HEK293T (cell line): Measurements from ENCODE around the gene TRERF1.

ENCODE experiments used
- CTCF ChIA-PET: fragments of 350-600 bp; formaldehyde crosslinking; extraction: SDS; loops from one replicate; lab custom pipeline; 2021; ENCODE audit warnings: antibody characterized with exemption, inconsistent platforms; lab: Yijun Ruan, JAX
- POLR2A ChIA-PET: fragments of 350-600 bp; formaldehyde crosslinking; extraction: SDS; loops from one replicate; lab custom pipeline; 2020; ENCODE audit warnings: antibody characterized with exemption, inconsistent platforms; lab: Yijun Ruan, JAX
- DNase-seq: peaks from one replicate; pipeline ENCODE4 v3.0.0; 2012; ENCODE audit warnings: mixed read lengths; ENCODE audit errors: extremely low spot score
- ARNT ChIP-seq: fragments of 450-650 bp; IDR thresholded peaks from 2 replicates; pipeline ENCODE4 v1.6.1; 2017; ENCODE audit warnings: mild to moderate bottlenecking
- BHLHE40 ChIP-seq: fragments of 450-650 bp; IDR thresholded peaks from 2 replicates; pipeline ENCODE4 v1.6.1; 2016; ENCODE audit warnings: mild to moderate bottlenecking, moderate library complexity, borderline replicate concordance
- CTBP1 ChIP-seq: fragments of 450-650 bp; IDR thresholded peaks from 2 replicates; pipeline ENCODE4 v1.6.1; 2016; ENCODE audit warnings: borderline replicate concordance
- ELF4 ChIP-seq: fragments of 450-650 bp; IDR thresholded peaks from 2 replicates; pipeline ENCODE4 v1.6.1; 2017; ENCODE audit warnings: antibody characterized with exemption
- FOXA1 ChIP-seq: fragments of 450-650 bp; IDR thresholded peaks from 2 replicates; pipeline ENCODE4 v1.6.1; 2016; ENCODE audit warnings: mild to moderate bottlenecking
- FOXK2 ChIP-seq: fragments of 450-650 bp; IDR thresholded peaks from 2 replicates; pipeline ENCODE4 v1.6.1; 2016; ENCODE audit warnings: mild to moderate bottlenecking
- FOXM1 ChIP-seq: fragments of 450-650 bp; IDR thresholded peaks from 2 replicates; pipeline ENCODE4 v1.6.1; 2017; ENCODE audit warnings: mild to moderate bottlenecking, borderline replicate concordance
- HDGF ChIP-seq: fragments of 450-650 bp; IDR thresholded peaks from 2 replicates; pipeline ENCODE4 v1.6.1; 2017; ENCODE audit warnings: antibody characterized with exemption, borderline replicate concordance
- L3MBTL2 ChIP-seq: fragments of 450-650 bp; conservative IDR thresholded peaks from 2 replicates; pipeline ENCODE4 v1.6.1; 2016; ENCODE audit warnings: mild to moderate bottlenecking
- LEF1 ChIP-seq: fragments of 450-650 bp; IDR thresholded peaks from 2 replicates; pipeline ENCODE4 v1.6.1; 2017; ENCODE audit warnings: mild to moderate bottlenecking, borderline replicate concordance
- NFRKB ChIP-seq: fragments of 450-650 bp; IDR thresholded peaks from 2 replicates; pipeline ENCODE4 v1.6.1; 2016; ENCODE audit warnings: mild to moderate bottlenecking, moderate library complexity
- PKNOX1 ChIP-seq: fragments of 450-650 bp; IDR thresholded peaks from 2 replicates; pipeline ENCODE4 v1.6.1; 2016
- SP1 ChIP-seq: fragments of 450-650 bp; IDR thresholded peaks from 2 replicates; pipeline ENCODE4 v1.6.1; 2017
- SUZ12 ChIP-seq: fragments of 450-650 bp; IDR thresholded peaks from 2 replicates; pipeline ENCODE4 v1.6.1; 2016; ENCODE audit warnings: mild to moderate bottlenecking
- TARDBP ChIP-seq: fragments of 450-650 bp; IDR thresholded peaks from 2 replicates; pipeline ENCODE4 v1.6.1; 2016
- ZNF384 ChIP-seq: fragments of 450-650 bp; IDR thresholded peaks from 2 replicates; pipeline ENCODE4 v1.6.1; 2016

Gene TRERF1

DNA sequence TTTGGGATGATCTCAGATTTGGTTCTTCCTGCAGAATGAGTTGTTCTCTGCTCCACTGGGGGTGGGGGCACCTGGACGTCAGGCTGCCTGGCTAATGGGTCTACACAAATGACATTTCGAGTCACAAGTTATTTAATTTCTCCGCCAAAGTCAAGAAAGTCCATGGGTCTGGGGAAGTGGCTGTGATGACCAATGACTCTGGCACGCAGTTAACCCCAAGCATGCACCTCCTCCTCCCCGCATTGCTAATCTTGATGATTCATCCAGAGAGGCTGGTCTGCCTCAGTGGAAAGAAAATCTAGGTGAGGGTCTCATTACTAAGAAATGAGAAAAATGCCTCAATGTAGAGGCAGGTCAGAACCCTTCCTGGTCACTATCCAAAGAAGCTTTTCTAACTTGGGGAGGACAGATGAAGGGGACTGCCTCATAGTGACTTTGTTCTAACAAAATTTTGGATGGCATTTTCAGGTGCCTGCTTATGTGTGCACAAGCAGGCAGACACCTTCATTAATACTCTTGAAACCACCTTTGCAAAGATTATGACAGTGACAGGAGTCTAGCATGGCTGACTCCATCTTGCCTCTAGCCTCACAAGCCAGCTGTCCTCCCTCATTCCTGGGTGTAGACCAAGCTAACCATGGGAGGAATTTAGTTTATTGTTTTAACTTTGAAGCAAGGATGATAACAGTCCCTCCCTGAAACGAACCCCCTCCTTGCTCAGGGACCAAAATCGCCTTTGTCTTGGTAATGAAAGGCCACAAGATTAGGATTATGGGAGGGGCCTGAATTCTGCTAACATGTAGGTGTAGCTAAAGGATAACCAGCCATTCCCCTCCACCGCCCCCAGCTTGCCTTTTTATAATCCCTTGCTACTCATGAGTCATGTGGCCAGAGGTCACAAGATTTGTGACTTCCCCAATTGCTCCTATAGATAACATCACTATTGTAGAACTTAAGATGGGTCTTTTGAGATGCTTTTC is 135.4 kb downstream of the TRERF1 start:
- DNase-seq, result no peak
- ChIA-PET POLR2A (interaction anchor here (1.6 kb wide), 1 partner anchor 137 kb away, joined by 3 read pairs; no protein-coding TSS in a partner anchor), CTCF (interaction anchor here (0.6 kb wide), 1 partner anchor 1322 kb away, joined by 3 read pairs; no protein-coding TSS in a partner anchor)
- TF ChIP-seq FOXM1 (no peak), ARNT (no peak), BHLHE40 (no peak), TARDBP (no peak)

GRCh38 chr6:42315259-42315990 is 136.3 kb downstream of the TRERF1 start:
- no peak for DNase-seq
- ChIA-PET POLR2A (interaction anchor here (1.6 kb wide), 1 partner anchor 138 kb away, joined by 3 read pairs; no protein-coding TSS in a partner anchor), CTCF (no interaction called here)
- TF ChIP-seq CTBP1, result no peak
- TF ChIP-seq LEF1, result no peak
- no peak for TF ChIP-seq SUZ12
- TF ChIP-seq PKNOX1, result no peak
- TF ChIP-seq HDGF, result no peak

DNA sequence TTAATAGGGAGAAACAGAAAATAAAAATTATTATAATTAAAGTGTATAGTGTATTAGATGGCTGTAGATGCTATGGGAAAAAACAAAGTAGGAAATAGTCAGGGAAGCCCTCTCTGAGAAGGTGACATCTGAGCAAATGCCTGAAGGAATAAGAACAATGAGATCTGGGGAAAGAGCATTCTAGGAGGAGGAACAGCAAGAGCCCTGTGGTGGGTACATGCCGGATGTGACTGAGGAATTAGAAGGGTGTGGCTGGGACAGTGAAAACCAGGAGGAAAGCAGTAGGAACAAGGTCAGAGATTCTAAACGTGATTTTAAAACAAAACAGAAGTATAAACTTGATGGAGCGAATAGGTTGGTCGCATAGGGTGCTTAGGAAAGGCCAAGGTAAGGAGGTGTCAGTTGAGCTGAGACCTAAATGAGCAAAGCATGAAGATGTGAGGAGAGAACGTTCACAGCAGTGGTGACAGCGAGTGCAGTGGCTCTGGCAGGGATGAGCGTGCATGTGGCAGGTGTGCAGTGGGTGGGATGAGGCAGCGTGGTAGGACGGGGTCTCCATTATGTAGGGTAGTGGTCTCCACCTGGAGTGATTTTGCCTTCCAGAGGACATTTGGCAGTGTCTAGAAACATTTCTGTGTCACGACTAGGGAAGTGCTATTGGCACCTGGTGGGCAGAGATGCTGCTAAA is 137.0 kb downstream of the TRERF1 start:
- DNase-seq, result no peak
- TF ChIP-seq ELF4 (no peak), FOXA1 (no peak), NFRKB (no peak), PKNOX1 (no peak), ZNF384 (no peak), TARDBP (no peak), ARNT (no peak), HDGF (no peak), FOXM1 (no peak), SP1 (no peak), CTBP1 (no peak), LEF1 (no peak), BHLHE40 (no peak), FOXK2 (no peak), L3MBTL2 (no peak), SUZ12 (no peak)
- ChIA-PET POLR2A (interaction anchor here (1.0 to 1.7 kb wide), 2 partner anchors 10 to 12 kb away, joined by 3 to 4 read pairs; no protein-coding TSS in a partner anchor), CTCF (no interaction called here)

GRCh38 chr6:42313941-42314570 is 137.7 kb downstream of the TRERF1 start:
- CTCF ChIA-PET, result no interaction called here
- POLR2A ChIA-PET, result interaction anchor here (1.0 to 1.7 kb wide), 2 partner anchors 9 to 11 kb away, joined by 3 to 4 read pairs; no protein-coding TSS in a partner anchor
- TF ChIP-seq PKNOX1 (no peak), LEF1 (no peak), HDGF (no peak)
- DNase-seq, result no peak

DNA sequence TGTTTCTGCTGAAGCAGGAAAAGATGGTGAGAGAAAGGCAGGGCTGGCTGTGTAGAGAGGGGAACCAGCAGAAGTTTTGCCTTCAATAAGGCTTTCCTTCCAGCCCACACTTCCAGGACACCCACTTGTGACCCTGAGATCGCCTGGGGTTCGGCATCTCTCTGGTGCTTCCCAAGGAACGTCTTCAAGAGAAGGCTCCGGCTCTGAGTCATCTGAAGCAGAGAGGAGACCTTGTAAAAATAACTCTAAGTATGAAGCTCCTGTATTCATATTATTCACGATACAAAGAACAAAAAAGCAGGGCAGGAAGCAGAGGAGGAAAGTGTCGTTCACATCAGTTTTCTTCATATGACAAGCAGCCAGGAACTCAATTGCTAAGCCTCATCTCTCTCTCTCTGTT is 138.7 kb downstream of the TRERF1 start:
- TF ChIP-seq BHLHE40, result no peak
- TF ChIP-seq ELF4, result no peak
- no peak for TF ChIP-seq TARDBP
- TF ChIP-seq CTBP1, result no peak
- TF ChIP-seq ZNF384, result no peak
- no peak for TF ChIP-seq HDGF
- no peak for TF ChIP-seq LEF1
- no peak for TF ChIP-seq NFRKB
- no peak for TF ChIP-seq SP1
- CTCF ChIA-PET, result no interaction called here
- DNase-seq, result no peak
- POLR2A ChIA-PET, result interaction anchor here (1.7 kb wide), 1 partner anchor 8 kb away, joined by 4 read pairs; no protein-coding TSS in a partner anchor
